ENCODE data around the gene ANKRD22. TPM values are rescaled to one million over a fixed set of nuclear protein-coding genes. Genes with fewer than 3 reads are reported as not detected.

Gene ANKRD22
- total and polyA plus RNA-seq, 4 donors, result 0.38 to 1.0 (median 0.43) TPM

GRCh38 chr10:88786032-88786770 lies 65.4 kb downstream of the ANKRD22 start:
- TF ChIP-seq, protein P1, sequence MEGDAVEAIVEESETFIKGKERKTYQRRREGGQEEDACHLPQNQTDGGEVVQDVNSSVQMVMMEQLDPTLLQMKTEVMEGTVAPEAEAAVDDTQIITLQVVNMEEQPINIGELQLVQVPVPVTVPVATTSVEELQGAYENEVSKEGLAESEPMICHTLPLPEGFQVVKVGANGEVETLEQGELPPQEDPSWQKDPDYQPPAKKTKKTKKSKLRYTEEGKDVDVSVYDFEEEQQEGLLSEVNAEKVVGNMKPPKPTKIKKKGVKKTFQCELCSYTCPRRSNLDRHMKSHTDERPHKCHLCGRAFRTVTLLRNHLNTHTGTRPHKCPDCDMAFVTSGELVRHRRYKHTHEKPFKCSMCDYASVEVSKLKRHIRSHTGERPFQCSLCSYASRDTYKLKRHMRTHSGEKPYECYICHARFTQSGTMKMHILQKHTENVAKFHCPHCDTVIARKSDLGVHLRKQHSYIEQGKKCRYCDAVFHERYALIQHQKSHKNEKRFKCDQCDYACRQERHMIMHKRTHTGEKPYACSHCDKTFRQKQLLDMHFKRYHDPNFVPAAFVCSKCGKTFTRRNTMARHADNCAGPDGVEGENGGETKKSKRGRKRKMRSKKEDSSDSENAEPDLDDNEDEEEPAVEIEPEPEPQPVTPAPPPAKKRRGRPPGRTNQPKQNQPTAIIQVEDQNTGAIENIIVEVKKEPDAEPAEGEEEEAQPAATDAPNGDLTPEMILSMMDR (IDR thresholded peaks at IDR 0.05; ENCODE audit: low read depth, low read length, missing input control), result no peak
- TF ChIP-seq NR2F2 (IDR thresholded peaks at IDR 0.05) (no peak), TAF1 (conservative IDR thresholded peaks at IDR 0.05) (no peak)
- H3K9ac ChIP-seq (ENCODE audit: low read depth in 1 of 2, low read length in 2 of 2), result no peak overlapping the region

GRCh38 chr10:88783724-88784123 lies 67.9 kb downstream of the ANKRD22 start:
- Histone ChIP-seq H3K36me3 (ENCODE audit: control insufficient read depth in 4 of 4, insufficient read depth in 3 of 4, low read depth in 1 of 4, low read length in 3 of 4) (no peaks in the 10 kb centered on the region), H3K9me3 (ENCODE audit: control insufficient read depth in 4 of 4, low read length in 3 of 4) (no peaks in the 10 kb centered on the region), H3K4me3 (ENCODE audit: low read depth in 1 of 3, low read length in 3 of 3) (no peak overlapping the region), H3K9ac (ENCODE audit: low read depth in 1 of 2, low read length in 2 of 2) (no peak overlapping the region), H3K27ac (ENCODE audit: low read depth in 1 of 2, low read length in 2 of 2) (no peak overlapping the region), H3K4me1 (ENCODE audit: control insufficient read depth in 4 of 4, insufficient read depth in 4 of 4, low read length in 3 of 4) (no peaks in the 10 kb centered on the region), H3K27me3 (ENCODE audit: control insufficient read depth in 4 of 4, insufficient read depth in 4 of 4, low read length in 3 of 4) (peaks cover 0 to 2% (median 0%) of the 10 kb centered on the region in 4 donors)
- WGBS, result 80% methylated on average over 3 of the region's 3 CpGs
- DNase-seq (ENCODE audit: low spot score), result no peak
- TF ChIP-seq, protein P1 (IDR thresholded peaks at IDR 0.05; ENCODE audit: low read depth, low read length, missing input control), result no peak
- TF ChIP-seq GABPA (IDR thresholded peaks at IDR 0.05 in 1 of 2, conservative IDR thresholded peaks at IDR 0.05 in 1 of 2) (no peak), RXRA (IDR thresholded peaks at IDR 0.05) (no peak), RAD21 (IDR thresholded peaks at IDR 0.05) (no peak), FOXA1 (IDR thresholded peaks at IDR 0.05) (no peak), HNF4A (conservative IDR thresholded peaks at IDR 0.05) (no peak), ZBTB33 (IDR thresholded peaks at IDR 0.05) (no peak), SP1 (IDR thresholded peaks at IDR 0.05) (no peak), JUND (IDR thresholded peaks at IDR 0.05) (no peak), NR2F2 (IDR thresholded peaks at IDR 0.05) (no peak), EGR1 (IDR thresholded peaks at IDR 0.05; ENCODE audit: low read depth in 2 of 2) (no peak), TAF1 (conservative IDR thresholded peaks at IDR 0.05) (no peak), YY1 (IDR thresholded peaks at IDR 0.05) (no peak)
- TF ChIP-seq, protein P2, sequence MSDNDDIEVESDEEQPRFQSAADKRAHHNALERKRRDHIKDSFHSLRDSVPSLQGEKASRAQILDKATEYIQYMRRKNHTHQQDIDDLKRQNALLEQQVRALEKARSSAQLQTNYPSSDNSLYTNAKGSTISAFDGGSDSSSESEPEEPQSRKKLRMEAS (IDR thresholded peaks at IDR 0.05), result no peak
- TF ChIP-seq, protein P3, sequence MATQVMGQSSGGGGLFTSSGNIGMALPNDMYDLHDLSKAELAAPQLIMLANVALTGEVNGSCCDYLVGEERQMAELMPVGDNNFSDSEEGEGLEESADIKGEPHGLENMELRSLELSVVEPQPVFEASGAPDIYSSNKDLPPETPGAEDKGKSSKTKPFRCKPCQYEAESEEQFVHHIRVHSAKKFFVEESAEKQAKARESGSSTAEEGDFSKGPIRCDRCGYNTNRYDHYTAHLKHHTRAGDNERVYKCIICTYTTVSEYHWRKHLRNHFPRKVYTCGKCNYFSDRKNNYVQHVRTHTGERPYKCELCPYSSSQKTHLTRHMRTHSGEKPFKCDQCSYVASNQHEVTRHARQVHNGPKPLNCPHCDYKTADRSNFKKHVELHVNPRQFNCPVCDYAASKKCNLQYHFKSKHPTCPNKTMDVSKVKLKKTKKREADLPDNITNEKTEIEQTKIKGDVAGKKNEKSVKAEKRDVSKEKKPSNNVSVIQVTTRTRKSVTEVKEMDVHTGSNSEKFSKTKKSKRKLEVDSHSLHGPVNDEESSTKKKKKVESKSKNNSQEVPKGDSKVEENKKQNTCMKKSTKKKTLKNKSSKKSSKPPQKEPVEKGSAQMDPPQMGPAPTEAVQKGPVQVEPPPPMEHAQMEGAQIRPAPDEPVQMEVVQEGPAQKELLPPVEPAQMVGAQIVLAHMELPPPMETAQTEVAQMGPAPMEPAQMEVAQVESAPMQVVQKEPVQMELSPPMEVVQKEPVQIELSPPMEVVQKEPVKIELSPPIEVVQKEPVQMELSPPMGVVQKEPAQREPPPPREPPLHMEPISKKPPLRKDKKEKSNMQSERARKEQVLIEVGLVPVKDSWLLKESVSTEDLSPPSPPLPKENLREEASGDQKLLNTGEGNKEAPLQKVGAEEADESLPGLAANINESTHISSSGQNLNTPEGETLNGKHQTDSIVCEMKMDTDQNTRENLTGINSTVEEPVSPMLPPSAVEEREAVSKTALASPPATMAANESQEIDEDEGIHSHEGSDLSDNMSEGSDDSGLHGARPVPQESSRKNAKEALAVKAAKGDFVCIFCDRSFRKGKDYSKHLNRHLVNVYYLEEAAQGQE (IDR thresholded peaks at IDR 0.05), result no peak
- TF ChIP-seq, protein P4, sequence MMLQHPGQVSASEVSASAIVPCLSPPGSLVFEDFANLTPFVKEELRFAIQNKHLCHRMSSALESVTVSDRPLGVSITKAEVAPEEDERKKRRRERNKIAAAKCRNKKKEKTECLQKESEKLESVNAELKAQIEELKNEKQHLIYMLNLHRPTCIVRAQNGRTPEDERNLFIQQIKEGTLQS (IDR thresholded peaks at IDR 0.05), result no peak

More at GRCh38 chr10:88786032-88786770, 65.4 kb downstream of the ANKRD22 start:
- 91% methylated on average over 10 of the region's 10 CpGs for WGBS
- no peak overlapping the region for H3K4me3 ChIP-seq (ENCODE audit: low read depth in 1 of 3, low read length in 3 of 3)
- H3K9me3 ChIP-seq (ENCODE audit: control insufficient read depth in 4 of 4, low read length in 3 of 4), result no peaks in the 10 kb centered on the region
- H3K4me1 ChIP-seq (ENCODE audit: control insufficient read depth in 4 of 4, insufficient read depth in 4 of 4, low read length in 3 of 4), result no peaks in the 10 kb centered on the region
- H3K36me3 ChIP-seq (ENCODE audit: control insufficient read depth in 4 of 4, insufficient read depth in 3 of 4, low read depth in 1 of 4, low read length in 3 of 4), result no peaks in the 10 kb centered on the region
- no peak for DNase-seq (ENCODE audit: low spot score)
- H3K27me3 ChIP-seq (ENCODE audit: control insufficient read depth in 4 of 4, insufficient read depth in 4 of 4, low read length in 3 of 4), result peaks cover 0 to 2% (median 0%) of the 10 kb centered on the region in 4 donors
- no peak overlapping the region for H3K27ac ChIP-seq (ENCODE audit: low read depth in 1 of 2, low read length in 2 of 2)

Data from liver (tissue), 9 donors.